Esophagus muscularis mucosa (tissue), 4 donors: ENCODE results near the gene SULT6B1. TPM values are rescaled to one million over a fixed set of nuclear protein-coding genes. Genes with fewer than 3 reads are reported as not detected.

ENCODE experiments used
- DNase-seq: peaks from one replicate; pipeline ENCODE4 v3.0.0-alpha.2; 2017; ENCODE audit errors: extremely low spot score
- H3K27ac ChIP-seq, 4 donors: fragments of 200-600 bp; sonication (generic); replicated peaks in 1 of 4; 1 replicate in 3 of 4; 2 replicates in 1 of 4; pipeline ENCODE4 v1.5.1; 2016 to 2019; ENCODE audit warnings: mild to moderate bottlenecking in 1 of 4
- H3K27me3 ChIP-seq, 4 donors: fragments of 200-600 bp; sonication (generic); one replicate each; pipeline versions ENCODE4 v1.5.1 to v1.6.0; 2016 to 2019
- H3K36me3 ChIP-seq, 4 donors: fragments of 200-600 bp; sonication (generic); one replicate each; pipeline ENCODE4 v1.5.1; 2016 to 2019
- H3K4me1 ChIP-seq, 4 donors: fragments of 200-600 bp; sonication (generic); one replicate each; pipeline ENCODE4 v1.5.1; 2016 to 2019
- H3K4me3 ChIP-seq, 4 donors: fragments of 200-600 bp; sonication (generic); 1 replicate in 2 of 4; 2 replicates in 2 of 4; pipeline ENCODE4 v1.5.1; 2016 to 2019; ENCODE audit warnings: mild to moderate bottlenecking in 4 of 4, moderate library complexity in 1 of 4
- H3K9me3 ChIP-seq, 4 donors: fragments of 200-600 bp; sonication (generic); 1 replicate in 3 of 4; 2 replicates in 1 of 4; pipeline ENCODE4 v1.5.1; 2016 to 2019
- EP300 ChIP-seq: sonication (generic); formaldehyde crosslinking; IDR thresholded peaks from one replicate; pipeline ENCODE4 v1.6.1; 2017; ENCODE audit warnings: antibody characterized with exemption
- POLR2A ChIP-seq: fragments of 450-650 bp; IDR thresholded peaks from one replicate; pipeline ENCODE4 v1.6.1; 2017; ENCODE audit warnings: antibody characterized with exemption, moderate library complexity, mild to moderate bottlenecking, low read depth
- POLR2AphosphoS5 ChIP-seq, 2 donors: sonication (generic); formaldehyde crosslinking; IDR thresholded peaks; one replicate each; pipeline ENCODE4 v1.6.1; 2017; ENCODE audit warnings: antibody characterized with exemption in 2 of 2
- WGBS: methylation state at CpG from one replicate; pipeline ENCODE4 v1.1.5; 2018; 5-methylcytosine and 5-hydroxymethylcytosine counted together
- intact Hi-C: fragments of 100-400 bp; cut with DNase I; formaldehyde crosslinking; loops from one replicate; pipeline ENCODE4 v1.15.1; 2023
- total RNA-seq, 4 donors: library from RNA; depleted of rRNA; stranded (reverse); fragments of >200 nt; gene quantifications; one replicate each; pipeline versions ENCODE4 v1.1.0 to v1.2.1, GENCODE V29; 2016
- TF ChIP-seq, protein P1 (sequence below), 3 experiments: fragments of 200-600 bp in 2 of 3; fragments of 450-650 bp in 1 of 3; sonication (generic) in 2 of 3; IDR thresholded peaks; one replicate each; pipeline ENCODE4 v1.5.1; 2017 to 2019; ENCODE audit warnings: antibody characterized with exemption in 3 of 3, mild to moderate bottlenecking in 2 of 3, moderate library complexity in 1 of 3

SULT6B1 gene
- total RNA-seq, 4 donors from 2014 or later: not detected

DNA sequence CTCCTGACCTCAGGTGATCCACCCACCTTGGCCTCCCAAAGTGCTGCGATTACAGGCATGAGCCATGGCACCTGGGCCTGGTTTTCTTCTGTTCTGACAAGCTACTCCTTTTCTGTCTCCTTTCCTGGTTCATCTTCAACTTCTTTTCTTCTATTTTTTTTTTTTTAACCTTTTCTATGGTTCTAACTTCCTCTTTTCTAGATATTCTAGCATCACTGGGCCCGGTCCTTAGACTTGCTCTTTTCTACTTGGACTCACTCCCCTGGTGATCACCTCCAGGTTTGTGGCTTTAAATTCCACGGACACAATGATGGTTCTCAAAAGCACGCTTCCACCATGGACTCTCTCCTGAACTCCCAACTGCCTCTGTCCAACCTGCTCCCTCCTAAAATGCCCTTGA lies 33.7 kb downstream of the SULT6B1 start:
- TF ChIP-seq POLR2AphosphoS5 (IDR thresholded peaks at IDR 0.05): no peak
- TF ChIP-seq, protein P1, sequence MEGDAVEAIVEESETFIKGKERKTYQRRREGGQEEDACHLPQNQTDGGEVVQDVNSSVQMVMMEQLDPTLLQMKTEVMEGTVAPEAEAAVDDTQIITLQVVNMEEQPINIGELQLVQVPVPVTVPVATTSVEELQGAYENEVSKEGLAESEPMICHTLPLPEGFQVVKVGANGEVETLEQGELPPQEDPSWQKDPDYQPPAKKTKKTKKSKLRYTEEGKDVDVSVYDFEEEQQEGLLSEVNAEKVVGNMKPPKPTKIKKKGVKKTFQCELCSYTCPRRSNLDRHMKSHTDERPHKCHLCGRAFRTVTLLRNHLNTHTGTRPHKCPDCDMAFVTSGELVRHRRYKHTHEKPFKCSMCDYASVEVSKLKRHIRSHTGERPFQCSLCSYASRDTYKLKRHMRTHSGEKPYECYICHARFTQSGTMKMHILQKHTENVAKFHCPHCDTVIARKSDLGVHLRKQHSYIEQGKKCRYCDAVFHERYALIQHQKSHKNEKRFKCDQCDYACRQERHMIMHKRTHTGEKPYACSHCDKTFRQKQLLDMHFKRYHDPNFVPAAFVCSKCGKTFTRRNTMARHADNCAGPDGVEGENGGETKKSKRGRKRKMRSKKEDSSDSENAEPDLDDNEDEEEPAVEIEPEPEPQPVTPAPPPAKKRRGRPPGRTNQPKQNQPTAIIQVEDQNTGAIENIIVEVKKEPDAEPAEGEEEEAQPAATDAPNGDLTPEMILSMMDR (IDR thresholded peaks at IDR 0.05): no peak
- no peak for TF ChIP-seq EP300
- no peak for TF ChIP-seq POLR2A
- Histone ChIP-seq H3K4me3 (no peak overlapping the region), H3K27me3 (no peaks in the 10 kb centered on the region), H3K4me1 (peaks cover 11 to 35% (median 31%) of the 10 kb centered on the region in 4 donors), H3K9me3 (no peaks in the 10 kb centered on the region), H3K36me3 (peaks cover 0 to 11% (median 0%) of the 10 kb centered on the region in 4 donors), H3K27ac (no peak overlapping the region)
- intact Hi-C loops: loop anchor here (5.0 kb wide), 1 partner anchor 78 kb away; the partner anchor contains the start of genes CEBPZ and NDUFAF7
- 88% methylated on average over 4 of the region's 4 CpGs for WGBS
- DNase-seq: no peak

DNA sequence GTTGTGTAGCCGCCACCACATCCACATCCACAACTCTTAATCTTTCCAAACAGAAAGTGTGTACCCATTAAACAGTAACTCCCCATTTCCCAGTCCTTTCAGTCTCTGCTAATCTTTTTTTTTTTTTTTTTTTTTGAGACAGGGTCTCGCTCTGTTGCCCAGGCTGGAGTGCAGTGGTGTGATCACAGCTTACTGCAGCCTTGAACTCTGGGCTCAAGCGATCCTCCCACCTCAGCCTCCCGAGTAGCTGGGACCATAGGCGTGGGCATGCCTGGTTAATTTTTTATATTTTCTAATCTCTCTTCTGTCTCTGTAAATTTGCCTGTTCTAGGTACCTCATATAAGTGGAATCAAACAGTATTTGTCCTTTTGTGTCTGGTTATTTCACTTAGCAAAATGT lies 35.2 kb downstream of the SULT6B1 start:
- H3K9me3 ChIP-seq: no peaks in the 10 kb centered on the region
- WGBS: 89% methylated on average over 5 of the region's 5 CpGs
- no peak for DNase-seq
- H3K27ac ChIP-seq: no peak overlapping the region
- no peak overlapping the region for H3K4me3 ChIP-seq
- peaks cover 11 to 38% (median 34%) of the 10 kb centered on the region in 4 donors for H3K4me1 ChIP-seq
- no peaks in the 10 kb centered on the region for H3K27me3 ChIP-seq
- TF ChIP-seq EP300: no peak
- TF ChIP-seq POLR2AphosphoS5 (IDR thresholded peaks at IDR 0.05): no peak
- TF ChIP-seq, protein P1 (IDR thresholded peaks at IDR 0.05): no peak
- no peak for TF ChIP-seq POLR2A
- intact Hi-C loops: no loop called here
- peaks cover 1 to 20% (median 7%) of the 10 kb centered on the region in 4 donors for H3K36me3 ChIP-seq

DNA sequence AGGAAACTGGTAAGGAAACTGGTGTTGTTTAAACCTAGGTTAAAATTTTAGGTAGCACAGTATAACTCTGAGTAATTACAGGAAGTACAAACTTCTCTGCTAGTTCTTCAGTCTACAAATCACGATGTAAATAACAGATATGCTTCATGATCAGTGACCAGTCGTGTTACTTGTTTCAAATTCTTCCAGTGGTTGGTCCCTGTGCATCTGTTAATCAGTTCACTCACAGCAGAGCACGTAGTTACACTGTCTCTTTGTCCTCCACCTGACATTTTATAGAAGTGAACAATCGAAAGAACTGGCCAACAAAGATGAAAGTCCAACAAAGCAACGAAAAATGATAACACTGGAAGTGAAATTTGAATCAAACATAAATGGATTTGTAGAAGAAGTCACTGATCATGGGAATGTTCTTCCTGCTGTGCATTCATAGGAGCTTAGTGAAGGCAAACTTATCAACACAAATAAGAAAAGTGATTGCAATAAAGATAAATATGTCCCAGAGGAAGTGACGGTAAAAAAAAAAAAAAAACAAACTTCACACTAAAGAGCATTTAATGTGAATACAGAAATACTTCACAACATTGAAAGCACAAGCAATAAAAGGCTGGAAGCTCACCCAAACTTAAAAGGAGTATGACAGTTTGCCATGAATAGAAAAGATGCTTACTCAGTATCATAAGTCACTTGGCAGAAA lies 38.7 kb downstream of the SULT6B1 start:
- Histone ChIP-seq H3K4me3 (no peak overlapping the region), H3K27me3 (no peaks in the 10 kb centered on the region), H3K27ac (no peak overlapping the region), H3K9me3 (no peaks in the 10 kb centered on the region), H3K4me1 (peaks cover 0 to 18% (median 13%) of the 10 kb centered on the region in 4 donors), H3K36me3 (peaks cover 25 to 54% (median 40%) of the 10 kb centered on the region in 4 donors)
- 69% methylated on average over 6 of the region's 6 CpGs for WGBS
- TF ChIP-seq POLR2AphosphoS5 (IDR thresholded peaks at IDR 0.05) (no peak), EP300 (no peak), POLR2A (no peak)
- TF ChIP-seq, protein P1 (IDR thresholded peaks at IDR 0.05): no peak
- DNase-seq: no peak
- intact Hi-C loops: no loop called here

DNA sequence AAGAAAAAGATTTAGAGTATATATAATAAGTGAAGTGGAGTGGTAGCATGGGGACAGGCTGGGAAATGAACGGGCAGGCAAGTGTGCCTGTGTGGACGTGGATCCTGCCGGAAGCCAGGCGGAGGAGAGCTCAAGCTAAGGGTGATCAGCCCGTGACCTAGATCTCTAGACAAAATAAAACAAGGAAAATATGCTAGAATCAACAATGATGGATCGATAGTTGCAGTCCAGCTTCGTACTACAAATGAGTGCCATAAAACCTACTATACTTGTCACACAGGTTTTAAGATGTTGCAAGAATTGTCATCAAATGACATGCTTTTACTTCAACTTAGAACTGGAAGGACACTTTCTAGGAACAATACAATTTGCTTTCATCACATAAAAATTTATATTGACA lies 40.1 kb downstream of the SULT6B1 start:
- peaks cover 25 to 69% (median 54%) of the 10 kb centered on the region in 4 donors for H3K36me3 ChIP-seq
- no peak overlapping the region for H3K27ac ChIP-seq
- WGBS: 95% methylated on average over 7 of the region's 7 CpGs
- no peak for TF ChIP-seq POLR2A
- H3K27me3 ChIP-seq: no peaks in the 10 kb centered on the region
- no peak overlapping the region for H3K4me3 ChIP-seq
- no peak for DNase-seq
- peaks cover 0 to 14% (median 12%) of the 10 kb centered on the region in 4 donors for H3K4me1 ChIP-seq
- H3K9me3 ChIP-seq: no peaks in the 10 kb centered on the region
- intact Hi-C loops: no loop called here

DNA sequence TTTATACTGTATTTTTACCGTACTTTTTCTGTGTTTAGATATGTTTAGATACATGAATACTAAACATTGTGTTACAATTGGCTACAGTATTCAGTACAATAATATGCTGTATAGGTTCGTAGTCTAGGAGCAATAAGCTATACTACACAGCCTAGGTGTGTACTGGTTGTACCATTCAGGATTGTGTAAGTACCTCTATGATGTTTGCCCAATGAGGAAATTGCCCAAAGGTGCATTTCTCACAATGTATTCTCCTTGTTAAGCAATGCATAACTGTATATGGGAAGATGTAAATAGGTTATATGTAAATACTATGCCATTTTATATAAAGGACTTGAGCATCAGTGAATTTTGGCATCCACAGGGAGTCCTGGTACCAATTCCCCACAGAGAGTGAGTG lies 42.4 kb downstream of the SULT6B1 start:
- Histone ChIP-seq H3K27ac (no peak overlapping the region), H3K27me3 (no peaks in the 10 kb centered on the region), H3K36me3 (peaks cover 33 to 78% (median 66%) of the 10 kb centered on the region in 4 donors), H3K9me3 (no peaks in the 10 kb centered on the region), H3K4me1 (peaks cover 0 to 14% (median 4%) of the 10 kb centered on the region in 4 donors), H3K4me3 (no peak overlapping the region)
- 92% methylated on average over 2 of the region's 2 CpGs for WGBS
- TF ChIP-seq EP300 (no peak), POLR2AphosphoS5 (IDR thresholded peaks at IDR 0.05) (no peak), POLR2A (no peak)
- TF ChIP-seq, protein P1 (IDR thresholded peaks at IDR 0.05): no peak
- DNase-seq: no peak
- intact Hi-C loops: no loop called here
